ENCODE results near the gene EPHA5.

GRCh38 chr4:65498606-65499005 lies 171.7 kb downstream of the EPHA5 start:
- TF ChIP-seq TCF4 (CRISPR knock-in tag; IDR thresholded peaks at IDR 0.05; ENCODE audit: borderline replicate concordance) (no peak), PATZ1 (CRISPR knock-in tag; IDR thresholded peaks at IDR 0.05; ENCODE audit: borderline replicate concordance) (no peak), ZC3H10 (CRISPR knock-in tag; IDR thresholded peaks at IDR 0.05) (no peak), PPARA (CRISPR knock-in tag; IDR thresholded peaks at IDR 0.05; ENCODE audit: borderline replicate concordance) (no peak), ISL1 (CRISPR knock-in tag; IDR thresholded peaks at IDR 0.05) (no peak), OSR1 (CRISPR knock-in tag; IDR thresholded peaks at IDR 0.05) (no peak), CREB5 (CRISPR knock-in tag; IDR thresholded peaks at IDR 0.05; ENCODE audit: low read depth) (no peak), ZFP3 (CRISPR knock-in tag; IDR thresholded peaks at IDR 0.05) (no peak), GLIS3 (CRISPR knock-in tag; IDR thresholded peaks at IDR 0.05) (no peak), SNAI2 (CRISPR knock-in tag; IDR thresholded peaks at IDR 0.05) (no peak), ZNF70 (CRISPR knock-in tag; IDR thresholded peaks at IDR 0.05) (no peak)

Data from SK-N-SH treated with all-trans-retinoic acid at 6 μM for 48 hours (cell line).